ENCODE results near the gene SLC16A3.

SLC16A3 gene
- long read RNA-seq, full-length matches to known transcripts: 57 of 179 reads
- long read RNA-seq, partial matches to known transcripts: 53 of 179 reads
- long read RNA-seq, other reads (novel, unspliced or antisense): 69 of 179 reads

DNA sequence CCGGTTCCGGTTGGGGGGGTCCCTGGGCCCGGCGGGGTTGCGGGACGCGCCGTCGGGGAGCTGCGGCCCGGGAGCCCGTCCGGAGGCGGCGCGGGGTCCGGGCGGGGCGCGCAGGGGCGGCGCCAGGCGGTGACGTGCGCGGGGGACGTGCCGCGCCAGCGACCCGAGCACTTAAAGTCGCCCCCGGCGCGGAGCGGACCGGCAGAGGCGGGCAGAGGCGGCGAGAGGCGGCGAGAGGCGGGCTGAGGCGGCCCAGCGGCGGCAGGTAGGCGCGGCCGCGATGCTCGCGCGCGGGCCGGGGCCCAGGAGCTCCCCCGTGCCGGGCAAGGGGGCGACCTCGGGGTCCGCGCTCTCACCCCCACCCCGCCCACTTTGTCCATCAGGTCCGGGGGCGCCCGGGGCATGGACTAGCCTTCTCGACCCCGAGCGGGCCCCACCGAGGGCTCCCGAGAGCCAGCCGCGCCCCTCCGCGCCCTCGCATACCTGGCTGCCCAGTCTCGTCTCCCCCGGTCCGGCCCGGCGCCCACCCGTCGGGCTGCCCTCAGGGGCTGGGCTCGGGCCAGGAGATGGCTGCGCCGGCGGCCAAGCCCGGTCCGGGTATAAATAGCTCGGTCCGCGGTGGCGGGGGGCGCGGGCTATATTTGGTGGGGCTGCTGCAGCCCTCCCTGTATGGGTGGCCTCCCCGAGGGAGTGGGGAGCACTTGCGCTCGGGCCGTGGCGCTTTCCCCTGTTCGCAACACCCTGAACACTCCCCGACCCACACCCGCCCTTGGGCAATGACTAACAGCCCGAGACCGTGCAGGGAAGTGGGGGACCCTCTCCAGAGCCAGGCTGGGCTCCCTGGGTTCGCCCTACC is at the start of gene SLC16A3:
Gene SLC16A3, plus strand, starts transcription at position 201 of the 856 bp plus-strand sequence. CDS start 6,967 bp downstream, outside the sequence.
- Histone ChIP-seq H3K27ac (replicated peaks) (peak within 1 kb of the TSS; percentile 98), H3K27me3 (ENCODE audit: insufficient read depth, poor library complexity, severe bottlenecking) (no peaks in the 10 kb centered on the region), H3K4me3 (replicated peaks; ENCODE audit: insufficient read depth, low read length) (peak within 1 kb of the TSS; percentile 86)
- peak; percentile 68 to 79 for DNase-seq (ENCODE audit: low read depth in 1 of 2, low spot score in 1 of 2)
- TF ChIP-seq, protein P1, sequence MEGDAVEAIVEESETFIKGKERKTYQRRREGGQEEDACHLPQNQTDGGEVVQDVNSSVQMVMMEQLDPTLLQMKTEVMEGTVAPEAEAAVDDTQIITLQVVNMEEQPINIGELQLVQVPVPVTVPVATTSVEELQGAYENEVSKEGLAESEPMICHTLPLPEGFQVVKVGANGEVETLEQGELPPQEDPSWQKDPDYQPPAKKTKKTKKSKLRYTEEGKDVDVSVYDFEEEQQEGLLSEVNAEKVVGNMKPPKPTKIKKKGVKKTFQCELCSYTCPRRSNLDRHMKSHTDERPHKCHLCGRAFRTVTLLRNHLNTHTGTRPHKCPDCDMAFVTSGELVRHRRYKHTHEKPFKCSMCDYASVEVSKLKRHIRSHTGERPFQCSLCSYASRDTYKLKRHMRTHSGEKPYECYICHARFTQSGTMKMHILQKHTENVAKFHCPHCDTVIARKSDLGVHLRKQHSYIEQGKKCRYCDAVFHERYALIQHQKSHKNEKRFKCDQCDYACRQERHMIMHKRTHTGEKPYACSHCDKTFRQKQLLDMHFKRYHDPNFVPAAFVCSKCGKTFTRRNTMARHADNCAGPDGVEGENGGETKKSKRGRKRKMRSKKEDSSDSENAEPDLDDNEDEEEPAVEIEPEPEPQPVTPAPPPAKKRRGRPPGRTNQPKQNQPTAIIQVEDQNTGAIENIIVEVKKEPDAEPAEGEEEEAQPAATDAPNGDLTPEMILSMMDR (IDR thresholded peaks at IDR 0.05; ENCODE audit: insufficient read depth, low read length): no peak
- TF ChIP-seq GABPA (IDR thresholded peaks at IDR 0.05; ENCODE audit: low read depth): no peak
- TF ChIP-seq REST (IDR thresholded peaks at IDR 0.05; ENCODE audit: insufficient replicate concordance, low read depth): peak; percentile 67
- TF ChIP-seq SPI1 (IDR thresholded peaks at IDR 0.05; ENCODE audit: borderline replicate concordance, low read depth): no peak
- TF ChIP-seq POLR2AphosphoS5 (IDR thresholded peaks at IDR 0.05; ENCODE audit: low read depth): peak; percentile 72; the same call in 1 of the 2 replicates

DNA sequence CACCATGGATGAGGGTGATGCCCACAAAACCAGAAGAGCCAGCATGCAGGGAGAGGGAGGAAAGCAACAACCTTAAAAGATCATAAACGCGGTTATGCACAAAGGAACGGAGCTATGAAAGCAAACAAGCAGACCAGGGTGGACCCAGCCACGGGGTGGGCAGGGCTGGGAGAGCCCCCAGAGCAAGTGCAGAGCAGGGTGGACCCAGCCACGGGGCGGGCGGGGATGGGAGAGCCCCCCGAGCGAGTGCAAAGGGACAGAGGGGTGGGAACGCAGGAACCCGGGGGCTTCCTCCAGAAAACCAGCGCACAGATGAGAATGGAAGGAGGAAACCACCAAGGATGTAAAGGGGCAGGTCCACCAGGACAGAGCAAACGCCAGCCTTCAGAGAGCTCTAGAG is 49.4 kb upstream of the SLC16A3 start:
- Histone ChIP-seq H3K4me3 (replicated peaks; ENCODE audit: insufficient read depth, low read length) (no peak overlapping the region), H3K27ac (replicated peaks) (no peak overlapping the region), H3K27me3 (ENCODE audit: insufficient read depth, poor library complexity, severe bottlenecking) (no peaks in the 10 kb centered on the region)
- no peak for DNase-seq (ENCODE audit: low read depth in 1 of 2, low spot score in 1 of 2)
- TF ChIP-seq GABPA (IDR thresholded peaks at IDR 0.05; ENCODE audit: low read depth) (no peak), POLR2AphosphoS5 (IDR thresholded peaks at IDR 0.05; ENCODE audit: low read depth) (no peak), SPI1 (IDR thresholded peaks at IDR 0.05; ENCODE audit: borderline replicate concordance, low read depth) (no peak), REST (IDR thresholded peaks at IDR 0.05; ENCODE audit: insufficient replicate concordance, low read depth) (no peak)
- TF ChIP-seq, protein P1 (IDR thresholded peaks at IDR 0.05; ENCODE audit: insufficient read depth, low read length): no peak

DNA sequence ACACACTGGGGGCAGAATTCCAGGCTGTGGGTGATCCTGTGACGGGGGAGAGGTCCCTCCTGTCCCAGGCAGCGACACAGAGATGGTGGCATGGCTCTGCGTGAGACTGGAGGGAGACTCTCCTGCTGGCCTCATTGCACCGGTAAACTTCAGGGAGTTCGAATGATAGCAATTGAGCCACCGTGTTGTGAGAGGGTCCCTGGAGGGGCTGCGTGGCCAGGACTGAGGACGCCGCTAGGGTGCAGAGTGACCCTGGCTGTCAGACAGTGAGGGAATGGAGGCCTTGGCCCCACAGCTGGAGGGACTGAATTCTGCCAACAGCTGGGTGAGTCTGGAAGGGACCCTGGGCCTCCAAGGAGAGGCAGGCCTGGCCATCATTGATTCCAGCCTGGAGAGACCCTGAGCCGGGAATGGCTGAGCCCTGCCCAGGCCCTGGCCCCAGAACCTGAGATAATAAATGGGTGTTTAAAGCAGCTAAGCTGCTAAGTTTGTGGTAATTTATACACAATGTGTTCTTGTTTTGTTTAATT is 48.8 kb upstream of the SLC16A3 start:
- Histone ChIP-seq H3K27ac (replicated peaks) (no peak overlapping the region), H3K27me3 (ENCODE audit: insufficient read depth, poor library complexity, severe bottlenecking) (no peaks in the 10 kb centered on the region)
- TF ChIP-seq, protein P1 (IDR thresholded peaks at IDR 0.05; ENCODE audit: insufficient read depth, low read length): no peak
- no peak for TF ChIP-seq SPI1 (IDR thresholded peaks at IDR 0.05; ENCODE audit: borderline replicate concordance, low read depth)
- TF ChIP-seq POLR2AphosphoS5 (IDR thresholded peaks at IDR 0.05; ENCODE audit: low read depth): no peak
- TF ChIP-seq REST (IDR thresholded peaks at IDR 0.05; ENCODE audit: insufficient replicate concordance, low read depth): no peak
- TF ChIP-seq GABPA (IDR thresholded peaks at IDR 0.05; ENCODE audit: low read depth): no peak

More for the DNA sequence above, 48.8 kb upstream of the SLC16A3 start:
- H3K4me3 ChIP-seq (replicated peaks; ENCODE audit: insufficient read depth, low read length): no peak overlapping the region
- no peak for DNase-seq (ENCODE audit: low read depth in 1 of 2, low spot score in 1 of 2)

Data from HL-60 (cell line).